ENCODE results near the gene SEC31B.

Gene SEC31B

GRCh38 chr10:100519311-100520051 is at the start of gene SEC31B:
Gene SEC31B, minus strand, starts transcription at chr10:100519861. Its CDS starts 2,909 bp downstream, at chr10:100516952.
- peak; percentile 29 for DNase-seq (ENCODE audit: low spot score)
- in situ Hi-C loops (cut with MboI; ENCODE audit: low sequenced_read_pairs, unreplicated experiment), result loop anchor here (10.0 kb wide), 2 partner anchors 75 to 175 kb away; partner anchors contain the start of gene SCD
- peak; percentile 16 for TF ChIP-seq CTCF (IDR thresholded peaks at IDR 0.05; ENCODE audit: borderline replicate concordance, control extremely low read depth, extremely low read depth, insufficient read depth, missing control alignments)

GRCh38 chr10:100568912-100569311 is 49.3 kb upstream of the SEC31B start:
- no peak for TF ChIP-seq CTCF (IDR thresholded peaks at IDR 0.05; ENCODE audit: borderline replicate concordance, control extremely low read depth, extremely low read depth, insufficient read depth, missing control alignments)
- in situ Hi-C loops (cut with MboI; ENCODE audit: low sequenced_read_pairs, unreplicated experiment), result loop anchor here (25.0 kb wide), 1 partner anchor 168 kb away; the partner anchor contains the start of gene PAX2
- DNase-seq (ENCODE audit: low spot score), result no peak

- no peak for DNase-seq (ENCODE audit: low spot score)
- in situ Hi-C loops (cut with MboI; ENCODE audit: low sequenced_read_pairs, unreplicated experiment), result loop anchor here (25.0 kb wide), 1 partner anchor 169 kb away; the partner anchor contains the start of gene PAX2
- no peak for TF ChIP-seq CTCF (IDR thresholded peaks at IDR 0.05; ENCODE audit: borderline replicate concordance, control extremely low read depth, extremely low read depth, insufficient read depth, missing control alignments)
Observed at GRCh38 chr10:100567826-100568225, 48.2 kb upstream of the SEC31B start.

GRCh38 chr10:100567249-100567648 is 47.6 kb upstream of the SEC31B start:
- no peak for DNase-seq (ENCODE audit: low spot score)
- in situ Hi-C loops (cut with MboI; ENCODE audit: low sequenced_read_pairs, unreplicated experiment), result loop anchor here (25.0 kb wide), 1 partner anchor 170 kb away; the partner anchor contains the start of gene PAX2
- no peak for TF ChIP-seq CTCF (IDR thresholded peaks at IDR 0.05; ENCODE audit: borderline replicate concordance, control extremely low read depth, extremely low read depth, insufficient read depth, missing control alignments)

GRCh38 chr10:100566561-100566960 is 46.9 kb upstream of the SEC31B start:
- in situ Hi-C loops (cut with MboI; ENCODE audit: low sequenced_read_pairs, unreplicated experiment), result loop anchor here (25.0 kb wide), 1 partner anchor 171 kb away; the partner anchor contains the start of gene PAX2
- TF ChIP-seq CTCF (IDR thresholded peaks at IDR 0.05; ENCODE audit: borderline replicate concordance, control extremely low read depth, extremely low read depth, insufficient read depth, missing control alignments), result no peak
- no peak for DNase-seq (ENCODE audit: low spot score)

GRCh38 chr10:100565206-100565985 is 45.7 kb upstream of the SEC31B start:
- TF ChIP-seq CTCF (IDR thresholded peaks at IDR 0.05; ENCODE audit: borderline replicate concordance, control extremely low read depth, extremely low read depth, insufficient read depth, missing control alignments), result no peak
- in situ Hi-C loops (cut with MboI; ENCODE audit: low sequenced_read_pairs, unreplicated experiment), result loop anchor here (25.0 kb wide), 1 partner anchor 172 kb away; the partner anchor contains the start of gene PAX2
- DNase-seq (ENCODE audit: low spot score), result no peak
